SK-N-SH treated with all-trans-retinoic acid at 6 μM for 48 hours (cell line): ENCODE results near the gene UST.
"Not testable (repeated sequence)": the region's sequence is repeated elsewhere in the genome, so short reads cannot be mapped to it uniquely, and the experiment has no call there.

Source experiments
- ATAC-seq: fragments of 200-7000 bp; cut with Tn5 transposase; 3 replicates; pipeline ENCODE4 v1.9.1; 2020; ENCODE audit warnings: mild to moderate bottlenecking, moderate library complexity
- ARNTL ChIP-seq: fragments of 450-650 bp; formaldehyde crosslinking; IDR thresholded peaks from 2 replicates; pipeline ENCODE4 v1.5.0; 2020; ENCODE audit warnings: low read depth, mild to moderate bottlenecking, moderate library complexity, borderline replicate concordance
- BACH2 ChIP-seq: fragments of 250-450 bp; sonication (Bioruptor Pico); IDR thresholded peaks from 2 replicates; pipeline ENCODE4 v1.9.0; 2021; ENCODE audit warnings: mild to moderate bottlenecking, borderline replicate concordance
- CSDC2 ChIP-seq: fragments of 250-450 bp; sonication (Bioruptor Pico); IDR thresholded peaks from 2 replicates; pipeline ENCODE4 v1.5.0; 2020; ENCODE audit warnings: mild to moderate bottlenecking, moderate library complexity
- ESRRG ChIP-seq: fragments of 250-450 bp; sonication (Bioruptor Pico); IDR thresholded peaks from 2 replicates; pipeline ENCODE4 v1.6.1; 2021; ENCODE audit warnings: mild to moderate bottlenecking
- GLIS3 ChIP-seq: fragments of 250-450 bp; sonication (Bioruptor Pico); IDR thresholded peaks from 2 replicates; pipeline ENCODE4 v1.5.0; 2020; ENCODE audit warnings: mild to moderate bottlenecking, moderate library complexity
- ISL1 ChIP-seq: fragments of 250-450 bp; sonication (Bioruptor Pico); IDR thresholded peaks from 2 replicates; pipeline ENCODE4 v2.1.2; 2022; ENCODE audit warnings: mild to moderate bottlenecking, moderate library complexity
- OSR1 ChIP-seq: fragments of 250-450 bp; sonication (Bioruptor Pico); IDR thresholded peaks from 2 replicates; pipeline ENCODE4 v1.8.0; 2022; ENCODE audit warnings: moderate library complexity, mild to moderate bottlenecking, inconsistent platforms
- RARB ChIP-seq: fragments of 250-450 bp; sonication (Bioruptor Pico); IDR thresholded peaks from 2 replicates; pipeline ENCODE4 v1.8.0; 2021; ENCODE audit warnings: mild to moderate bottlenecking, moderate library complexity
- SNAI2 ChIP-seq: fragments of 250-450 bp; sonication (Bioruptor Pico); IDR thresholded peaks from 2 replicates; pipeline ENCODE4 v1.5.0; 2020; ENCODE audit warnings: mild to moderate bottlenecking, moderate library complexity
- TOX ChIP-seq: fragments of 250-450 bp; sonication (Bioruptor Pico); IDR thresholded peaks from 2 replicates; pipeline ENCODE4 v1.8.0; 2021; ENCODE audit warnings: mild to moderate bottlenecking, moderate library complexity, borderline replicate concordance
- ZC3H10 ChIP-seq: fragments of 250-450 bp; sonication (Bioruptor Pico); IDR thresholded peaks from 2 replicates; pipeline ENCODE4 v1.5.1; 2021; ENCODE audit warnings: mild to moderate bottlenecking, moderate library complexity
- ZFP3 ChIP-seq: fragments of 250-450 bp; sonication (Bioruptor Pico); IDR thresholded peaks from 2 replicates; pipeline ENCODE4 v1.5.0; 2020; ENCODE audit warnings: mild to moderate bottlenecking, moderate library complexity
- ZFP30 ChIP-seq: fragments of 450-650 bp; formaldehyde crosslinking; IDR thresholded peaks from 2 replicates; pipeline ENCODE4 v1.5.0; 2022; ENCODE audit warnings: mild to moderate bottlenecking, moderate library complexity
- ZNF565 ChIP-seq: fragments of 450-650 bp; formaldehyde crosslinking; conservative IDR thresholded peaks from 2 replicates; pipeline ENCODE4 v1.5.0; 2020; ENCODE audit warnings: low read depth, mild to moderate bottlenecking, moderate library complexity
- ZNF70 ChIP-seq: fragments of 450-650 bp; formaldehyde crosslinking; IDR thresholded peaks from 2 replicates; pipeline ENCODE4 v1.5.0; 2020; ENCODE audit warnings: mild to moderate bottlenecking, moderate library complexity
- ZNF8 ChIP-seq: fragments of 450-650 bp; formaldehyde crosslinking; IDR thresholded peaks from 2 replicates; pipeline ENCODE4 v1.5.0; 2020; ENCODE audit warnings: mild to moderate bottlenecking, moderate library complexity
- TF ChIP-seq, protein P1 (sequence below): fragments of 250-450 bp; sonication (Bioruptor Pico); IDR thresholded peaks from 2 replicates; pipeline ENCODE4 v1.5.1; 2021; ENCODE audit warnings: mild to moderate bottlenecking, moderate library complexity
- TF ChIP-seq, protein P2 (sequence below): fragments of 250-450 bp; sonication (Bioruptor Pico); IDR thresholded peaks from 2 replicates; pipeline ENCODE4 v1.8.0; 2020; ENCODE audit warnings: mild to moderate bottlenecking, moderate library complexity, borderline replicate concordance
- TF ChIP-seq, protein P3 (sequence below): fragments of 250-450 bp; sonication (Bioruptor Pico); IDR thresholded peaks from 2 replicates; pipeline ENCODE4 v1.8.0; 2021; ENCODE audit warnings: low read depth, mild to moderate bottlenecking, moderate library complexity, borderline replicate concordance
- TF ChIP-seq, protein P4 (sequence below): fragments of 250-450 bp; sonication (Bioruptor Pico); IDR thresholded peaks from 2 replicates; pipeline ENCODE4 v1.5.1; 2020; ENCODE audit warnings: low read depth, mild to moderate bottlenecking, moderate library complexity

UST gene

DNA sequence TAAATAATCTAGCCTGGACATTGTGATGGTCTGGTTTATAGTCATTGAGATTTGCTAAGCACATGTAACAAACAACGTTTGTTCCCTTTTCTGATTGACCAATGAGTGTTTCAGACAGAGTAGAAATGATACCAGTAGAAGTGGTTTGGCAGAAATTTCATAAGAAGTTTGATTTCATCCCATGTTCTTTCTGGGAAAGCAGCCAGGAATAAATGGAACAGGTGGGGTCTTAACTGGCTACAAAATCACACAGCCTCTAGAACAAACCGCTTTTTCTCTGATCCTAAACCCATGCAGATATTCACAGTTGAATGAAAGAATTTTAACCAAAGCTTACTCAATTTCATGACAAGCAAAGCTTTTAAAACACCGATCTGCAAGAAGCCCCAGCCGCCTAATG is 227.5 kb downstream of the UST start (continued):
- TF ChIP-seq, protein P1, sequence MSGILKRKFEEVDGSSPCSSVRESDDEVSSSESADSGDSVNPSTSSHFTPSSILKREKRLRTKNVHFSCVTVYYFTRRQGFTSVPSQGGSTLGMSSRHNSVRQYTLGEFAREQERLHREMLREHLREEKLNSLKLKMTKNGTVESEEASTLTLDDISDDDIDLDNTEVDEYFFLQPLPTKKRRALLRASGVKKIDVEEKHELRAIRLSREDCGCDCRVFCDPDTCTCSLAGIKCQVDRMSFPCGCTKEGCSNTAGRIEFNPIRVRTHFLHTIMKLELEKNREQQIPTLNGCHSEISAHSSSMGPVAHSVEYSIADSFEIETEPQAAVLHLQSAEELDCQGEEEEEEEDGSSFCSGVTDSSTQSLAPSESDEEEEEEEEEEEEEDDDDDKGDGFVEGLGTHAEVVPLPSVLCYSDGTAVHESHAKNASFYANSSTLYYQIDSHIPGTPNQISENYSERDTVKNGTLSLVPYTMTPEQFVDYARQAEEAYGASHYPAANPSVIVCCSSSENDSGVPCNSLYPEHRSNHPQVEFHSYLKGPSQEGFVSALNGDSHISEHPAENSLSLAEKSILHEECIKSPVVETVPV (CRISPR knock-in tag), result no peak
- no peak for TF ChIP-seq TOX (CRISPR knock-in tag)
- no peak for TF ChIP-seq GLIS3 (CRISPR knock-in tag)
- TF ChIP-seq BACH2, result no peak
- no peak for TF ChIP-seq ISL1 (CRISPR knock-in tag)
- TF ChIP-seq OSR1 (CRISPR knock-in tag), result no peak
- TF ChIP-seq, all 23 proteins: peak for 0

GRCh38 chr6:148978298-148978697 is 231.5 kb downstream of the UST start:
- ATAC-seq, result not testable (repeated sequence)

GRCh38 chr6:148979014-148979901 is 232.4 kb downstream of the UST start:
- ATAC-seq, result no peak
- TF ChIP-seq ZNF8 (no peak), GLIS3 (CRISPR knock-in tag) (no peak), TOX (CRISPR knock-in tag) (no peak), ZNF565 (no peak), ZFP30 (CRISPR knock-in tag) (no peak), RARB (CRISPR knock-in tag) (no peak), ESRRG (CRISPR knock-in tag) (no peak), ZNF70 (CRISPR knock-in tag) (no peak), ARNTL (CRISPR knock-in tag) (no peak)
- TF ChIP-seq, protein P2, sequence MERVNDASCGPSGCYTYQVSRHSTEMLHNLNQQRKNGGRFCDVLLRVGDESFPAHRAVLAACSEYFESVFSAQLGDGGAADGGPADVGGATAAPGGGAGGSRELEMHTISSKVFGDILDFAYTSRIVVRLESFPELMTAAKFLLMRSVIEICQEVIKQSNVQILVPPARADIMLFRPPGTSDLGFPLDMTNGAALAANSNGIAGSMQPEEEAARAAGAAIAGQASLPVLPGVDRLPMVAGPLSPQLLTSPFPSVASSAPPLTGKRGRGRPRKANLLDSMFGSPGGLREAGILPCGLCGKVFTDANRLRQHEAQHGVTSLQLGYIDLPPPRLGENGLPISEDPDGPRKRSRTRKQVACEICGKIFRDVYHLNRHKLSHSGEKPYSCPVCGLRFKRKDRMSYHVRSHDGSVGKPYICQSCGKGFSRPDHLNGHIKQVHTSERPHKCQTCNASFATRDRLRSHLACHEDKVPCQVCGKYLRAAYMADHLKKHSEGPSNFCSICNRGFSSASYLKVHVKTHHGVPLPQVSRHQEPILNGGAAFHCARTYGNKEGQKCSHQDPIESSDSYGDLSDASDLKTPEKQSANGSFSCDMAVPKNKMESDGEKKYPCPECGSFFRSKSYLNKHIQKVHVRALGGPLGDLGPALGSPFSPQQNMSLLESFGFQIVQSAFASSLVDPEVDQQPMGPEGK (CRISPR knock-in tag), result no peak
- TF ChIP-seq, protein P3, sequence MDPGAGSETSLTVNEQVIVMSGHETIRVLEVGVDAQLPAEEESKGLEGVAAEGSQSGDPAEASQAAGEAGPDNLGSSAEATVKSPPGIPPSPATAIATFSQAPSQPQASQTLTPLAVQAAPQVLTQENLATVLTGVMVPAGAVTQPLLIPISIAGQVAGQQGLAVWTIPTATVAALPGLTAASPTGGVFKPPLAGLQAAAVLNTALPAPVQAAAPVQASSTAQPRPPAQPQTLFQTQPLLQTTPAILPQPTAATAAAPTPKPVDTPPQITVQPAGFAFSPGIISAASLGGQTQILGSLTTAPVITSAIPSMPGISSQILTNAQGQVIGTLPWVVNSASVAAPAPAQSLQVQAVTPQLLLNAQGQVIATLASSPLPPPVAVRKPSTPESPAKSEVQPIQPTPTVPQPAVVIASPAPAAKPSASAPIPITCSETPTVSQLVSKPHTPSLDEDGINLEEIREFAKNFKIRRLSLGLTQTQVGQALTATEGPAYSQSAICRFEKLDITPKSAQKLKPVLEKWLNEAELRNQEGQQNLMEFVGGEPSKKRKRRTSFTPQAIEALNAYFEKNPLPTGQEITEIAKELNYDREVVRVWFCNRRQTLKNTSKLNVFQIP (CRISPR knock-in tag), result no peak
- TF ChIP-seq, protein P1 (CRISPR knock-in tag), result no peak

GRCh38 chr6:148980234-148980633 is 233.4 kb downstream of the UST start:
- TF ChIP-seq, protein P4, sequence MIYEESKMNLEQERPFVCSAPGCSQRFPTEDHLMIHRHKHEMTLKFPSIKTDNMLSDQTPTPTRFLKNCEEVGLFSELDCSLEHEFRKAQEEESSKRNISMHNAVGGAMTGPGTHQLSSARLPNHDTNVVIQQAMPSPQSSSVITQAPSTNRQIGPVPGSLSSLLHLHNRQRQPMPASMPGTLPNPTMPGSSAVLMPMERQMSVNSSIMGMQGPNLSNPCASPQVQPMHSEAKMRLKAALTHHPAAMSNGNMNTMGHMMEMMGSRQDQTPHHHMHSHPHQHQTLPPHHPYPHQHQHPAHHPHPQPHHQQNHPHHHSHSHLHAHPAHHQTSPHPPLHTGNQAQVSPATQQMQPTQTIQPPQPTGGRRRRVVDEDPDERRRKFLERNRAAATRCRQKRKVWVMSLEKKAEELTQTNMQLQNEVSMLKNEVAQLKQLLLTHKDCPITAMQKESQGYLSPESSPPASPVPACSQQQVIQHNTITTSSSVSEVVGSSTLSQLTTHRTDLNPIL (CRISPR knock-in tag), result no peak
- TF ChIP-seq ESRRG (CRISPR knock-in tag), result no peak
- TF ChIP-seq CSDC2 (CRISPR knock-in tag), result no peak
- no peak for TF ChIP-seq RARB (CRISPR knock-in tag)
- TF ChIP-seq SNAI2 (CRISPR knock-in tag), result no peak
- TF ChIP-seq, protein P2 (CRISPR knock-in tag), result no peak
- TF ChIP-seq ZFP30 (CRISPR knock-in tag), result no peak
- no peak for TF ChIP-seq TOX (CRISPR knock-in tag)
- TF ChIP-seq ZC3H10 (CRISPR knock-in tag), result no peak
- TF ChIP-seq ZFP3 (CRISPR knock-in tag), result no peak
- TF ChIP-seq ZNF565, result no peak
- no peak for TF ChIP-seq GLIS3 (CRISPR knock-in tag)
- TF ChIP-seq BACH2, result no peak
- TF ChIP-seq ZNF70 (CRISPR knock-in tag), result no peak
- no peak for TF ChIP-seq ISL1 (CRISPR knock-in tag)
- TF ChIP-seq, protein P1 (CRISPR knock-in tag), result no peak
- no peak for TF ChIP-seq OSR1 (CRISPR knock-in tag)
- TF ChIP-seq ARNTL (CRISPR knock-in tag), result no peak
- no peak for TF ChIP-seq ZNF8
- peak; percentile 62 for ATAC-seq
